GM06990 (cell line): Measurements from ENCODE around the gene STEAP1B.

Experiments used
- DNase-seq: peaks from one replicate; pipeline ENCODE4 v3.0.0-alpha.2; 2011; ENCODE audit not compliant: insufficient read length; ENCODE audit errors: extremely low read depth
- H3K27me3 ChIP-seq: replicated peaks from 2 replicates; pipeline ENCODE4 v1.6.0; 2011; ENCODE audit warnings: low read length; ENCODE audit not compliant: control insufficient read depth, insufficient read depth
- H3K36me3 ChIP-seq: 2 replicates; pipeline ENCODE4 v1.5.1; 2011; ENCODE audit warnings: low read length; ENCODE audit not compliant: control insufficient read depth, insufficient read depth
- H3K4me3 ChIP-seq: replicated peaks from 2 replicates; pipeline ENCODE4 v1.5.1; 2011; ENCODE audit warnings: low read depth, mild to moderate bottlenecking, control low read depth, low read length
- CTCF ChIP-seq: IDR thresholded peaks from 2 replicates; pipeline ENCODE4 v1.5.1; 2011; ENCODE audit warnings: low read length, control low read depth, mild to moderate bottlenecking, inconsistent platforms; ENCODE audit not compliant: insufficient read depth, poor library complexity, severe bottlenecking

The STEAP1B gene

DNA sequence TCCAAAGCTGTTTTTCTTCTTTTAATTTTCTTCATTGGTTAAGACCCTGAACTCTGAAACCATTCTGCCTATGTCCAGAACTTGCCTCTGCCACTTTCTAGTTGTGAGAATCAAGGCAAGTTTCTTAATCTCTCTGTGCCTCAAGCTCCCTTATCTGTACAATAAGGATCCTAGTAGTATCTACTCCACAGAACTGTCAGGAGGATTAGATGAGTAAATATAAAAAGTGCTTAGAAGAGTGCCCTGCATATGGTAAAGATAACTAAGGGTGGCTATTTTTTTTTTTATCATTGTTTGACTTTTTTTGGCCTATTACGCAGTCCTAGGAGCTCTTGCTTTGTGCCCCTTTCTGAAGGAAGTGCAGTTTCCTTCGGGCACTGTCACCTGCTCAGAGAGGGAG is 96.6 kb downstream of the STEAP1B start:
- H3K27me3 ChIP-seq: no peaks in the 10 kb centered on the region
- no peak for TF ChIP-seq CTCF
- H3K4me3 ChIP-seq: no peak overlapping the region
- no peaks in the 10 kb centered on the region for H3K36me3 ChIP-seq
- DNase-seq: no peak

DNA sequence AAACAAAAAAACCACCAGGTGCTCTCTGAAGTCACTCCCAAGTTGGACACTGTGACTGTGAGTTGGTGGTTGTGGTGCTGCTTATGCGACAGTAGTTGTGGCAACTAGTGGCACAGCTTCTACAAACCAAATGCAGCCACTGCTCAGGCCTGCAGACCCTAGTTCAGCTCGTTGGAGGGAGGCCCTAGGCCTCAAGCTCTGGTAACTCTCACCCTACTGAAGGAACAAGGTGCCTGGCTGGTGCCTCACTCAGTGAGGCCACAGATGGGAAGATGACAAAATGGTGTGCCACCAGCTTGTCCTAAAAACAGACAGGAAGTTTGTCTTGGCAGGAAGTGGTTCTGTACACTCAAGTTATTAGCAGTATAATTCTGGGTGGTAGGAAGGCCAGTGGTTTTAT is 97.7 kb downstream of the STEAP1B start:
- DNase-seq: peak; percentile 60
- no peak for TF ChIP-seq CTCF
- Histone ChIP-seq H3K27me3 (no peaks in the 10 kb centered on the region), H3K36me3 (no peaks in the 10 kb centered on the region), H3K4me3 (no peak overlapping the region)

DNA sequence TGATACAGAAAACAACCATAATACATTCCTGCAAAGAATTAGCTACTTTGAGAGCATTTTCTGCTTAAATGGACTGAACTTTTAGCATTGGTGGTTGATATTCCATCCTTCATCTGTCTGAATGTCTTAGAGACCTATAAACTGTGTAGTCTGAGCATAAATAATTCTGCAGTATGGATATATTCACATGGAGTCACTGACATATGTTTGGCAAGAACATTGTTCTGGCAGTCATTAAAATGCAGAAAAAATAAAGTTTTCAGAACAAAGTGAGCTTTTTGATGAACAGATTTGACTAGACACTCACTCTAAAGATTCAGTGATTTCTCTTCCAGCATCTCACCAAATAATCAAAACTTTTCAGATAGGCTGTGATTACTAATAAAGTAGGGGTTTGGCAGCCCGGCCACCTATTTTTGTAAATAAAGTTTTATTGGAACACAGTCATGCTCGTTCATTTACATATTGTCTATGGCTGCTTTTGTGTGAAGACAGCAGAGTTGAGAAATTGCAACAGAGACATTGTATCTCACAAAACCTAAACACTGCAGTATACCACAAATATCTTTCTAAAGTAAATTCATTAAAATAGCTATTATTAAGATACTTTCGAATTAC is 98.9 kb downstream of the STEAP1B start:
- Histone ChIP-seq H3K27me3 (no peaks in the 10 kb centered on the region), H3K36me3 (no peaks in the 10 kb centered on the region), H3K4me3 (no peak overlapping the region)
- DNase-seq: no peak
- no peak for TF ChIP-seq CTCF

DNA sequence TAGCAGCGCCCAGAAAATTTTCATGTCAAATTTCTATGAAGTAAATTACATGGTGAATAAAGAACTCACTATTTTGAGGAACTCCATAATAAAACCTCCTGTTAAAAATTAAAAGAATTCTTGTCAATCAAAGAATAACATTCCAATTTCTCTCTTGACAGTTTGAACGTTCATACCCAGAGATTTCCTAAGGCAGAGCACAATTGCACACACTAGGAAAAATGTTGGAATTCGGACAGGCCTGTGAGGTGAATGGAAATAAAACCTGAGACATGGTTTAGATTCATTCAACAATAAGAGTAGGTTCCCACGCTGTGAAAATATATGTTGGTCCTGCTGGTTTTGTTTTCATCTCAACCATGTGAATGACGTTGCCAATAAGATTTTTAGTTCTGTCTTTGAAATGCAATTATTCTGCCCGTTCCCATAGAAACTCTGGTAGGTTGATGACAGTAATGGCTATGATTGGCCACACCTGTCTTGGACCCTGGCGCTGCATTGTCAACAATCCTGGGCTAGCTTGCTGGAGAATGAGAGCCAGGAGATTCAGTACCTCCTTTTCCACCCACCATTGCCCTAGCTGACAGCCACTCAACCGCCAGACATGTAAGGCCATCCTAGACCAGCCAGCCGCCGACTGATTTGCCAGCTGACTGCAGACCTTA is 99.7 kb downstream of the STEAP1B start:
- Histone ChIP-seq H3K4me3 (no peak overlapping the region), H3K27me3 (no peaks in the 10 kb centered on the region), H3K36me3 (no peaks in the 10 kb centered on the region)
- DNase-seq: no peak
- no peak for TF ChIP-seq CTCF

GRCh38 chr7:22399546-22399945 is 100.4 kb downstream of the STEAP1B start:
- no peak for DNase-seq
- no peaks in the 10 kb centered on the region for H3K36me3 ChIP-seq
- H3K27me3 ChIP-seq: no peaks in the 10 kb centered on the region
- H3K4me3 ChIP-seq: no peak overlapping the region
- TF ChIP-seq CTCF: no peak
